Measurements from ENCODE around the gene PCDHGB5. TPM values are rescaled to one million over a fixed set of nuclear protein-coding genes. Genes with fewer than 3 reads are reported as not detected.
"Not testable (repeated sequence)": the region's sequence is repeated elsewhere in the genome, so short reads cannot be mapped to it uniquely, and the experiment has no call there.

PCDHGB5 gene
- total RNA-seq: 5.8 TPM

DNA sequence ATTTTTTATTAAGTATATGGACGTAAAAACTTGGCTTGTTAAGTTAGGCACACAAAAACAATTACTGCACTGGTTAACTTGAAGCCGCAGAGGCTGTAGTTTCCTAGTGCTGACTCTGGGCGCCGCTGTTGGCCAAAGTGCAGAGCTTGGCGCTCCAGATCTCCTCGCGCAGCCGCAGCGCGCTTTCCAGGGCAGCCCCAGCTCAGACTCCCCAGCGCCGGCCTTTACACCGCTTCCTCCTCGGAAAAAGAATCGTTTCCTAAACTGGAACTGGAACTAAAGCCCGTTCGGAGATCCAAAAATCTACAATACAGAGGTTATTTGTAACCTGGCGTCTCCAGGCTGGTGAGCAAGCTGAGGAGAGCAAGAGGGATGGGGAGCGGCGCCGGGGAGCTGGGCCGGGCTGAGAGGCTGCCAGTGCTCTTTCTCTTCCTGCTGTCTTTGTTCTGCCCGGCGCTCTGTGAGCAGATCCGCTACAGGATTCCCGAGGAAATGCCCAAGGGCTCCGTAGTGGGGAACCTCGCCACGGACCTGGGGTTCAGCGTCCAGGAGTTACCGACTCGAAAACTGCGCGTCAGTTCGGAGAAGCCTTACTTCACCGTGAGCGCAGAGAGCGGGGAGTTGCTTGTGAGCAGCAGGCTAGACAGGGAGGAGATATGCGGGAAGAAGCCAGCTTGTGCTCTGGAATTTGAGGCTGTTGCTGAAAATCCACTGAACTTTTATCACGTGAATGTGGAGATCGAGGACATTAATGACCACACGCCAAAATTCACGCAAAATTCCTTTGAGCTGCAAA is at the start of gene PCDHGB5:
Gene PCDHGB5, plus strand, starts transcription at position 192 of the 796 bp plus-strand sequence. Its CDS starts 181 bp downstream, at position 373.
- ATAC-seq: peak; percentile 78

- ATAC-seq: no peak
These were observed 47.7 kb upstream of the PCDHGB5 start, which contains the start of gene PCDHGB1 for GRCh38 chr5:141349917-141350619. Gene PCDHGB1 (plus strand): TSS chr5:141350099. CDS start chr5:141350261, 162 bp downstream.

- ATAC-seq: no peak
These were observed 46.2 kb upstream of the PCDHGB5 start for GRCh38 chr5:141351591-141351990.

DNA sequence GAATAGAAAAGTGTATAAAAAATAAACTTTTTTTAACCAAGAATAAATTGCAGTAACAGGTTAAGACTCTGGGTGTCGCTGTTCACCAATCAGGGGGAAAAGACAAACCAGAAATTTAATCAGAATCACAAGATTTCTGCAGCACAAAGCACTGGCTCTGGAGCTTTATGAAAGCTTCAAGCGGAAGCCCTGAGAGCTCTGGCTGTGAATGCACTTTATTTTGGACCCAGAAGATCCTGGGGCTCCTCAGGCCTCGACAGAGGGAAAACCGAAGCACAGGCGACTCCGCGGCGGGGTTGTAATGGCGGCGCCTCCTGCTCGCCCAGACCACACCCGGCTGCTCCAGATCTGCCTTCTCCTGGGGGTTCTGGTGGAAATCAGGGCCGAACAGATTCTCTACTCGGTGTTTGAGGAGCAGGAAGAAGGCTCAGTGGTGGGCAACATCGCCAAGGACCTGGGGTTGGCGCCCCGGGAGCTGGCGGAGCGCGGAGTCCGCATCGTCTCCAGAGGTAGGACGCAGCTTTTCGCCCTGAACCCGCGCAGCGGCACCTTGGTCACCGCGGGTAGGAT is 42.8 kb upstream of the PCDHGB5 start, which contains the start of gene PCDHGA4:
Gene PCDHGA4, plus strand, starts transcription at position 122 of the 570 bp plus-strand sequence. Its CDS starts 87 bp downstream, at position 209.
- no peak for ATAC-seq

- no peak for ATAC-seq
These were observed 42.1 kb upstream of the PCDHGB5 start for GRCh38 chr5:141355641-141356040.

DNA sequence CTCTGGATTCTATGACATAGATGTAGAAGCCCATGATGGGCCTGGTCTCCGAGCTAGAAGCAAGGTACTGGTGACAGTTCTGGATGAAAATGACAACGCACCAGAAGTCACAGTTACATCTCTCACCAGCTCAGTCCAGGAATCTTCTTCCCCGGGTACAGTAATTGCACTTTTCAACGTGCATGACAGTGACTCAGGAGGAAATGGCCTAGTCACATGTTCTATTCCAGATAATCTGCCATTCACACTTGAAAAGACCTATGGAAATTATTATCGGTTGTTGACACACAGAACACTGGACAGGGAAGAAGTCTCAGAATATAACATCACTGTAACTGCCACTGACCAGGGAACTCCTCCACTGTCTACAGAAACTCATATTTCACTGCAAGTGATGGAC is 41.6 kb upstream of the PCDHGB5 start:
- no peak for ATAC-seq

DNA sequence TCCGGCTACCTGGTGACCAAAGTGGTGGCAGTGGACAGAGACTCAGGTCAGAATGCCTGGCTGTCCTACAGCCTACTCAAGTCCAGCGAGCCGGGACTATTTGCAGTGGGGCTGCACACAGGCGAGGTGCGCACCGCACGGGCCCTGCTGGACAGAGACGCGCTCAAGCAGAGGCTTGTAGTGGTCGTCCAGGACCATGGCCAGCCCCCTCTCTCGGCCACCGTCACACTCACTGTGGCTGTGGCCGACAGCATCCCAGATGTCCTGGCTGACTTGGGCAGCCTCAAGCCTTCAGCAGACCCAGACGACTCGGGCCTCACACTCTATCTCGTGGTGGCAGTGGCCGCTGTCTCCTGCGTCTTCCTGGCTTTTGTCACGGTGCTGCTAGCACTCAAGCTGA is 40.8 kb upstream of the PCDHGB5 start:
- ATAC-seq: no peak

DNA sequence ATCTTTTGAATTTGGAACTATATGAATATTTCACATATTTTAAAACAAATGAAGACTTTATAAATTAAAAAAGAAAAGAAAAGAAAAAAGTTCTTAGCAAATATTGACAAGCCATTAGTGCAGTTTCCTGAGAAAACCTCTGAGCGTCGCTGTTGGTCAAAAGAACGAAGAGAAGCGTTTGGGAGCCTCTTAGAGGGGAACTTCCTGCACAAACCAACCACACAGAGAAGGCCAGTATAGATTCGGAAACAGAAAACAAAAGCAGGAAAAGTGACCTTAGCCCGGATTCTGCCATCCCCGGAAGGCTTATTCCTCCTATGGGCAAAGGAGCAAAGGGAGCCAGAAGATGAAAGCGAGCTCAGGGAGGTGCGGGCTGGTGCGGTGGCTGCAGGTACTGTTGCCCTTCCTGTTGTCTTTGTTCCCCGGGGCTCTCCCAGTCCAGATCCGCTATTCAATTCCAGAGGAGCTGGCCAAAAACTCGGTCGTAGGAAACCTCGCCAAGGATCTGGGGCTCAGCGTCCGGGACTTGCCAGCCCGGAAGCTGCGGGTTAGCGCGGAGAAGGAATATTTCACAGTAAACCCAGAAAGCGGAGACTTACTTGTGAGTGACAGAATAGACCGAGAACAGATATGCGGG is 37.8 kb upstream of the PCDHGB5 start, which contains the start of gene PCDHGB2:
Gene PCDHGB2, plus strand, starts transcription at position 205 of the 637 bp plus-strand sequence. Its CDS starts 142 bp downstream, at position 347.
- ATAC-seq: no peak

- ATAC-seq: no peak
These were observed 37.1 kb upstream of the PCDHGB5 start for GRCh38 chr5:141360685-141361084.

GRCh38 chr5:141362719-141363118 is 35.0 kb upstream of the PCDHGB5 start:
- ATAC-seq: no peak

- ATAC-seq: no peak
These were observed 33.6 kb upstream of the PCDHGB5 start, which contains the start of gene PCDHGA5 for GRCh38 chr5:141363952-141364660. Gene PCDHGA5 (plus strand): TSS chr5:141364162. CDS start chr5:141364331, 169 bp downstream.

DNA sequence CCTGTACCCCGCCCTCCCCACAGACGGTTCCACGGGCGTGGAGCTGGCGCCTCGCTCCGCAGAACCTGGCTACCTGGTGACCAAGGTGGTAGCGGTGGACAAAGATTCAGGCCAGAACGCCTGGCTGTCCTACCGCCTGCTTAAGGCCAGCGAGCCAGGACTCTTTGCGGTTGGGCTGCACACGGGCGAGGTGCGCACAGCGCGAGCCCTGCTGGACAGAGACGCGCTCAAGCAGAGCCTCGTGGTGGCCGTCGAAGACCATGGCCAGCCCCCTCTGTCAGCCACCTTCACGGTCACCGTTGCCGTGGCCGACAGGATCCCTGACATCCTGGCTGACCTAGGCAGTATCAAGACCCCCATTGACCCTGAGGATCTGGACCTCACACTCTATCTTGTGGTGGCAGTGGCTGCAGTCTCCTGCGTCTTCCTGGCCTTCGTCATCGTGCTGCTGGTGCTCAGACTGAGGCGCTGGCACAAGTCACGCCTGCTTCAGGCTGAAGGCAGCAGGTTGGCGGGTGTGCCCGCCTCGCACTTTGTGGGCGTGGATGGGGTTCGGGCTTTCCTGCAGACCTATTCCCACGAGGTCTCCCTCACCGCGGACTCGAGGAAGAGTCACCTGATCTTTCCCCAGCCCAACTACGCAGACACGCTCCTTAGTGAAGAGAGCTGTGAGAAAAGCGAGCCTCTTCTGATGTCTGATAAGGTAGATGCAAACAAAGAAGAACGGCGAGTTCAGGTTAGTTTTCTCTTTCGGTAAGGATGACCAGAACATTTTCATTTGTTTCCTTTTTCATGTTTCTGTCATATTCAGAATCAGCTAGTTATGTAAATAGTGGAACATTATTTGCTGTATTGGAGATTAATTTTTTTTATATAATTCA is 31.5 kb upstream of the PCDHGB5 start:
- ATAC-seq: no peak

DNA sequence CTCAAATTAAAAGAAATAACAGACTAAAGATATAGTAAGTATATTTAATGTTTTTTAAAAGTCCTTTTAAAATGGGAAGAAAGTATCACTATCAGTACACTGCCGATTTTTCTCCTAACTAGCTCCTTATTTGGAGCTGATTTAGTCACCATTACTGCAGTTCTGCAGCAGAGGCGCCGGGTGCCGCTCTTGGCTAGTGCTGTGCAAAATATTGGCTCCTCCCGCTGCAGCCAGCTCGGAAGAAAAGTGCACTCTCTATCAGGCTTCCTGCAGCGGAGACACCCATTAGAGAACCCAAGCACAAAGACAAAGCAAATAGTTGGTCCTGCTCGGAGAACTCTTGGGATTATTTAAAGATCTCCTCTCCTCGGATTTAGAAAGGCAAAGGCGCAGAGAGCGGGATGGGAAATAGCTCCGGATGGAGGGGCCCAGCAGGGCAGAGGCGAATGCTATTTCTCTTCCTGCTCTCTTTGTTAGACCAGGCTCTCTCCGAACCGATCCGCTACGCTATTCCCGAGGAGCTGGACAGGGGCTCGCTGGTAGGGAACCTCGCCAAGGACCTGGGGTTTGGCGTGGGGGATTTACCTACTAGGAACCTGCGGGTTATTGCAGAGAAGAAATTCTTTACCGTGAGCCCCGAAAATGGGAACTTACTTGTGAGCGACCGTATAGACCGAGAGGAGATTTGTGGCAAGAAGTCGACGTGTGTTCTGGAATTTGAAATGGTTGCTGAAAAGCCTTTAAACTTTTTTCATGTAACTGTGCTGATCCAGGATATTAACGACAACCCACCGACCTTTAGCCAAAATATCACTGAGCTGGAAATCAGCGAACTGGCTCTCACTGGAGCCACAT is 27.5 kb upstream of the PCDHGB5 start, which contains the start of gene PCDHGB3:
Gene PCDHGB3, plus strand, starts transcription at position 249 of the 855 bp plus-strand sequence. Its CDS starts 153 bp downstream, at position 402.
- ATAC-seq: peak; percentile 62

- ATAC-seq: no peak
These were observed 25.9 kb upstream of the PCDHGB5 start for GRCh38 chr5:141371572-141372475.

GRCh38 chr5:141373673-141374317 is 24.0 kb upstream of the PCDHGB5 start, which contains the start of gene PCDHGA6:
Gene PCDHGA6 (plus strand): TSS chr5:141373891. CDS start chr5:141374084, 193 bp downstream.
- ATAC-seq: no peak

DNA sequence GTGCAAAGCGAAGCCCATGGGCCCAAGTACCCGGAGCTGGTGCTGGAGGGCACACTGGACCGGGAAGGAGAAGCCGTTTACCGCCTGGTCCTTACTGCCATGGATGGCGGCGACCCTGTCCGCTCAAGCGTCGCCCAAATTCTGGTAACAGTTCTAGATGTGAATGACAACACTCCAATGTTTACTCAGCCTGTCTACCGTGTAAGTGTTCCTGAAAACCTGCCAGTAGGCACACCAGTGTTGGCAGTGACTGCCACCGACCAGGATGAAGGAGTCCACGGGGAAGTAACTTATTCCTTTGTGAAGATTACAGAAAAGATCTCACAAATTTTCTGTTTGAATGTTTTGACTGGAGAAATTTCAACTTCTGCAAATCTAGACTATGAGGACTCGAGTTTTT is 23.1 kb upstream of the PCDHGB5 start:
- no peak for ATAC-seq

- ATAC-seq: not testable (repeated sequence)
These were observed 22.1 kb upstream of the PCDHGB5 start for GRCh38 chr5:141375444-141376155.
